HG03520 (cell line): ENCODE results near the gene GHDC.
A peak's percentile ranks its signal among the peaks of the same experiment; 100 is the strongest.
"Not testable (repeated sequence)": the region's sequence is repeated elsewhere in the genome, so short reads cannot be mapped to it uniquely, and the experiment has no call there.

Source experiments
- ATAC-seq: cut with Tn5 transposase; IDR thresholded peaks from one replicate; pipeline ENCODE4 v1.9.1; 2021; ENCODE audit warnings: mild to moderate bottlenecking, moderate library complexity; ENCODE audit not compliant: unreplicated experiment

GHDC gene, protein sequence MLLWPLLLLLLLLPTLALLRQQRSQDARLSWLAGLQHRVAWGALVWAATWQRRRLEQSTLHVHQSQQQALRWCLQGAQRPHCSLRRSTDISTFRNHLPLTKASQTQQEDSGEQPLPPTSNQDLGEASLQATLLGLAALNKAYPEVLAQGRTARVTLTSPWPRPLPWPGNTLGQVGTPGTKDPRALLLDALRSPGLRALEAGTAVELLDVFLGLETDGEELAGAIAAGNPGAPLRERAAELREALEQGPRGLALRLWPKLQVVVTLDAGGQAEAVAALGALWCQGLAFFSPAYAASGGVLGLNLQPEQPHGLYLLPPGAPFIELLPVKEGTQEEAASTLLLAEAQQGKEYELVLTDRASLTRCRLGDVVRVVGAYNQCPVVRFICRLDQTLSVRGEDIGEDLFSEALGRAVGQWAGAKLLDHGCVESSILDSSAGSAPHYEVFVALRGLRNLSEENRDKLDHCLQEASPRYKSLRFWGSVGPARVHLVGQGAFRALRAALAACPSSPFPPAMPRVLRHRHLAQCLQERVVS

GRCh38 chr17:42193969-42194899 lies at the start of gene GHDC:
TSS of gene GHDC (minus strand) at chr17:42194494. CDS start at chr17:42193581, 913 bp downstream.
- peak; percentile 73 for ATAC-seq

- ATAC-seq: no peak
These were observed 49.2 kb upstream of the GHDC start for GRCh38 chr17:42243493-42243982.

DNA sequence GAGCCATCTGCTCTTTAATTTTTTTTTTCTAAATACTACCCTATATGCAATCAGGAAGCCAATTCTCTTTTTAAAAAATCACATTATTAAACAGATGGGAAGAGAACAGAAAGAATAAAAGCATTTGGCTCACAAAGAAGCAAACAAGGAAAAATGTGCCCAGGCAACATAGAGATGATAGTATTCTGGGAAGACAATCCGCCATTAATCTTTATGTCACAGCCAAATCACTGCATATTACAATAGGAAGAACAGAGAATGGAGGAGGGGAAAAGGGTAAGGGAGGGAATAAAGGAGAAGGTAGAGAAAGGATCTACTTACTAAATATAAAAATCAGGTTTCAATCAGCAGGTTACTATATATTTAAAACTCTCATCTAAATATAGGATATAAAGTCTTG lies 47.6 kb upstream of the GHDC start:
- ATAC-seq: no peak

DNA sequence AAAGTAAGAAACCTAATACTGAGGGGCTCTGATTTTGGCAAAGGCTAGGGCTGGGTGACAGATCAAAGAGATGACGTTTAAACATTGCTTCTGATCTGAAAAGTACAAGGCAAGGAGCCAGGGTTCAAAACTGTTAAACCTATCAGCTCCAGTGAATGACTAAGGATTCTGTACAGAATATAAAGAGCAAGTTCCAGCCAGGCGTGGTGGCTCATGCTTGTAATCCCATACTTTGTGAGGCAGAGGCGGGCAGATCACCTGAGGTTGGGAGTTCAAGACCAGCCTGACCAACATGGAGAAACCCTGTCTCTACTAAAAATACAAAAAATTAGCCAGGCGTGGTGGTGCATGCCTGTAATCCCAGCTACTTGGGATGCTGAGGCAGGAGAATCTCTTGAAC lies 46.6 kb upstream of the GHDC start:
- ATAC-seq: not testable (repeated sequence)

GRCh38 chr17:42240201-42240600 lies 45.9 kb upstream of the GHDC start:
- ATAC-seq: no peak

GRCh38 chr17:42239576-42239975 lies 45.3 kb upstream of the GHDC start:
- ATAC-seq: not testable (repeated sequence)

GRCh38 chr17:42236760-42237159 lies 42.5 kb upstream of the GHDC start:
- no peak for ATAC-seq

DNA sequence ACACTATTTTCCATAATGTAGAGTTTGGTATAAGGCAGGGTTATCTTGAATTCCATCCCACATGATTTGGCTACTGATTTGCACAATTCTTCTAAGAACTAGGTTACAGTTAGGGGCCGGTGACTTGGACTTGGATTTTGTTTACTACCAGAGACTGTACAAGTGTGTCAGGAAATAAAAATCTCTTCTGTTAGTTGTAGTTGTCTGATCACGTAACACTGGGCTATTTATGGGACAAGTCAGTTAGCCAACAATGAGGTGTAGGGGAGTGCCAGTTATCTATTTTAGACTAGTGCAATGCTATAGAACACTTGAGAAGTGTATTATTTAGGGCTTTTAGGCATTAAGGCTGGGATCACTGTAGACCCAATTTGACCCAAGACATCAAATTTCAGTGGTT lies 39.7 kb upstream of the GHDC start:
- ATAC-seq: no peak

DNA sequence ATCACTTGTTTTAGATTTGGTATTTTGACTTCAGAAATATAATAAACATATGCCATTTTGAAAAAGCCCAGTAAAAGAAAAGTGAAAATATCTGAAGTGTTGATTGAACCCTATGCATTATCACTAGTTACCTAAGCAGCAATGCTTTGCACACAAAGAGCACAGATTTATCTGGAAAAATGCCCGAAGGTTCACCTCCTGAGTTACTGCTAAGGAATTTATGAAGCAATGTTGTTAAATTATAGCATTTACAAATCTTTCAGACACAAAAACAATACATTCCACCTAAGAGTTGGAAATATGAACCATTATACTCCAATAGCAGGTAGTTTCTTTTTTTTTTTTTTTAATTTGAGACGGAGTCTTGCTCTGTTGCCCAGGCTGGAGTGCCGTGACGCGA lies 38.9 kb upstream of the GHDC start:
- ATAC-seq: no peak

DNA sequence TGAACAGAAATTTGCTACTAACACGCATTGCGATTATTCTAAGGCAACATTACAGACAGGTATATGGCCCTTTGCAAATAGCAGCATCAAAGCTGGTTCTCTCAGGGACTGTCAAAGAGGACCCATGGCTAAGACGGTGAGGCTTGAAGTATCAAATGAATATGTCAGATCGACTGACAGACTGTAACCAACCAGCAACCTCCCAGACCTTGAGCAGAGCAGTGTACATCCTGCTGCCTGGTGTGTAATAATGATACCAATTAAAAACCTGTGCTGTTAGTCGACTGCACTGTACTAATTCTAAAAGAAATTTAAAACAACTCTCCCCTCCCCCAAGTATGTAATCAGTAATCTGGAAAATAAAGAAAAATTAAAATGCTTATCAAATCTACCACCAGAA lies 35.9 kb upstream of the GHDC start:
- no peak for ATAC-seq

DNA sequence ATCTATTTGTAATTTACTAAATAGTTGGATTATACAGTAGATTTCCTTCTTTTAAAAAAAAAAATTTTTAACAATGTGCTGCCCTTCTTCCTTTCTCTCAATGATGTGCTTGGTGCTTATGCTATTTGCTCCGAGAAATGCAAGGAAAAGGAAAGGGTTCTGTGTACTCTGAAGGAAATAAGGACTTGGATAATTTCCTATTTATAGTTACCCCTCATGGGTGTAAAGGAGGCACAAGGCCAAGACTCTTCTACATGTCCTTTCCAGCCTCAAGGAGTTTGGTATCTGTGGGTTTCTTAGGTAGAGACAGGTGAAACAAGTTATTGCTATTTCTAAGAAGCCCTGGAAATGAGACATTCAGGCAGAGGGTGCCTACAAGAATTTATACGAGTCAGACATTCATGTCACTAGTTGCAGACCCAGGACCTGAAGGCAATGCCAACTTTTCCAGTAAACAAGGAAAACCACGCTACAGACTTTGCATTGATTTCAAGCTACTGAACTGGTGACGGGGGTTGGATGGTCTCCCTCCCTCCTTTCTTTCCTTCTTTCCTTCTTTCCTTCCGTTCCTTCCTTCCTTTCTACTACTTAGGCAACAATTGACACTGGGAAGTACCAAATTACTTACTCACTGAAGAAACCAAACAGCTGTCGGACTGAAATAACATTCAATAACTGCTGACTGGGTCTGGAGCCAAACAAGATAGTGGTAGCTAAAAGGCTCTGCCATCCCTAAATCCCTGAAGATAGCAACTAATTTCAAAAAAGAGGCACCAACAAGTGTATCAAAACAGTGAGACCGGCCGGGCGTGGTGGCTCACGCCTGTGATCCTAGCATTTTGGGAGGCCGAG lies 33.8 kb upstream of the GHDC start:
- no peak for ATAC-seq

DNA sequence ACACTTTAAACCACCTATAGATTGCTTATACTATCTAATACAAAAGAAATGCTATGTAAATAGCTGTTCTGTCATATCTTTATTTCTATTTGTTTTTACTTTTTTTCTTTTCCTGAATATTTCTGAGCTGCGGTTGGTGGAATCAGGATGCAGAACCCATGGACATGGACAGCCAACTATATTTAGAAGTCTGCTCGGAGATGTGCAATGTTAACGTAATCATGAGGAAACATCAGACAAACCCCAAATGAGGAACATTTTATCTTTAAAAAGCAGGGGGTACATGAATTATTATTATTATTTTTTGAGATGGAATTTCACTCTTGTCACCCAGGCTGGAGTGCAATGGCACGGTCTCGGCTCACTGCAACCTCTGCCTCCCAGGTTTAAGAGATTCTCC lies 31.4 kb upstream of the GHDC start:
- ATAC-seq: no peak

DNA sequence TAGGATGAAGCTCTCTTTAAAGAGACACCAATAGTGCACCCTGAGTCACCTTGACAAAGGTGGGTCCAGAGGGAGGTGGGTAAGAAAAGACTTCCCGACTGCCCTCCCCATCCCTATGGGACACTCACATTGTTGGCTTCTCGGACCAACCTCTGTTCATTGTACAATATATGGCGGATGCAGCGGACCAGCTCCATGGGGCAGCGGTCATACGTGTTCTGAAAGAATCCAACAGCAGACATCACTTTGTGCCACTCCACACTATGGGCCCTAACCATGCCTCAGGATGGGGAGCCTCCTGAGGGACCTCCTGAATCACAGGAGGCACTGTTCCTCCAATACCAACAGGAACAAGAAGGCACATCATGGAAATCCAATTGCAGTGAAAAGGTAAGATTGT lies 30.4 kb upstream of the GHDC start:
- no peak for ATAC-seq

- ATAC-seq: no peak
These were observed 27.8 kb upstream of the GHDC start for GRCh38 chr17:42221886-42222745.

GRCh38 chr17:42219280-42219679 lies 25.0 kb upstream of the GHDC start:
- not testable (repeated sequence) for ATAC-seq

DNA sequence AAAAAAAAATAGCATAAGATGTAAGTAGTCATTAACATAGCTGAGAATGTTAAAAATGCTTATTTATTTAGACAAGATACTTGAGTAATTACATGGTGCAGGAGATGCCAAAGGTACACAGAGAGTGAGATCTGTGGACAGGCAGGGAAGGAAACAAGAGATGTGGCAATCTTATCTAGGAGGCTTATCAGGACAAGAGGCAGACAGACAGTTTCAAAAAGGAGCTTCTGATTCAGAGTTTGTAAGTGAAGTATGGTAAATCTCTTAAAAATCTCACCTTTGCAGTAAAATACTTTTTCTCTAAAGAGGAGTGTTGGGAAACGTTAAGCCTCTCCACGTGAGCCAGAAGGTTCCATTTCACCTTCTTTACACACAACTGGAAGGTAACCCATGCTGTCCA lies 19.9 kb upstream of the GHDC start:
- ATAC-seq: no peak

- ATAC-seq: no peak
These were observed 18.1 kb upstream of the GHDC start for GRCh38 chr17:42212382-42212781.

- not testable (repeated sequence) for ATAC-seq
These were observed 17.6 kb upstream of the GHDC start for GRCh38 chr17:42211921-42212341.

DNA sequence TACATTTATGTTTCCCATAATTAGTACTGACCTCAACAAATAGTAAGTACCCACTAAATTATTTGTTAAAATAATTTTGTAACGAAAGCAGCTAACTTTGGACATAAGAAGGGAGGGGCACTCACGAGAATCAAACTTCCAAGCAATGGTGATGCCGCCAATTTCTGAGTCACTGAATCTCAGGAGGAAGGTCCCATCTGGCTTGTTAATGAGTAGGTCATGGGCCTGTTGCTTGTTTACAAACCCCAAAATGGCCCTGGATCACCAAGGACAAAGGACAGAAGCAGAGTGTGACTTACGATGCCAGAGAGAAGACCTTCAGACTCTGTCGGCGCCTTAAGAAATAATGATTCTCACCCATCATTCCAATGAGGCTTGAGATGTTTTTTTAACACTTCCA lies 15.8 kb upstream of the GHDC start:
- ATAC-seq: no peak
